Germinal center (tissue), 1 donor: ENCODE data around the gene SULF2.
"Not testable (repeated sequence)": the region's sequence is repeated elsewhere in the genome, so short reads cannot be mapped to it uniquely, and the experiment has no call there.

Source experiments
- DNase-seq: peaks from one replicate; pipeline ENCODE4 v3.0.0; 2012; ENCODE audit warnings: mixed read lengths, low spot score

Gene SULF2

DNA sequence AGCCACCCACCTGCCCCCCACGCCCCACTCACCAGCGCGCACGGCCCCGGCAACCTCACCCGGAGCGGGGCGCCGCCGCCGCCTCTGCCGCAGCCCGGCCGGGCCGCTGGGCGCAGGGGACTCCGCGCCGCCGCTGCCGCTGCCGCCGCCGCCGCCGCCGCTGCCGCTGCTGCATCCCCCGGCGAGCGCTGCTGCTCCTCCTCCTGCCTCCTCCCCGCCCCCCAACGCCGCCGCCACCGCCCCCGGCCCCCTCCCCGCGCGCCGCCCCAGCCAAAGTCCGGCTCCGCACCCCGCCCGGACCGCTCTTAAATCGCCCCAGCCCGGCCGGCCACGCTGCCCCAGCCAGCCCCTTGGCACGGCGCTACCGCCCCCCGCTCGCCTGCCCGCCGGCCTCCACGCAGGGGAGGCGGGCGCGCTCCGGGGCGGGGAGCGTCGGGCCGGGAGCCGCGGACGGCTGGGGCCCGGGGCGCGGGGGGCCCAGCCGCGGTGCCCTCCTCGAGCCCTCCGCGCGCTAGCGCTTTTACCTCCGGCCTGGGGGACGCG is at the start of gene SULF2:
Gene SULF2, minus strand, starts transcription at position 171 of the 543 bp plus-strand sequence. CDS start 28,118 bp downstream, outside the sequence.
- no peak for DNase-seq

GRCh38 chr20:47831675-47832074 is 46.4 kb upstream of the SULF2 start:
- not testable (repeated sequence) for DNase-seq

- DNase-seq, result not testable (repeated sequence)
Measured at GRCh38 chr20:47826716-47827115, 41.4 kb upstream of the SULF2 start.

DNA sequence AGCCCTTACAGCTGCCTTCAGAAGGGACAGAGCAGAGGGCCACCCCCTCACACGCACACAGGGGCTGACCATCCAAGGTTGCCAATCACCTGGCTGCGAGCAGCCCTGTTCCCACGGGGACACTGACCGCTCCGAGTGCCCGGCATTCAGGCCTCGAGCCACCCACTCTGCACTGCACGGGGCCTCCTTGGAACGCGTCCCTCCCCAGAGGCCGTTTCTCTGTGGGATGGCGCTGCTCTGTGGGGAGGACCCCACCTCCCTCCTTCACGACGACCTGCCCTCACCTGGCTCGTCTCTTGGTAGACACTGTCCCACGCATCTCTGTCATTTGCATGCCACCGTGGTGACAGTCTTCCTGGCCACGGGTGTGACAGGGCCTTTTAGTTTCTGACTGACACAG is 40.7 kb upstream of the SULF2 start:
- DNase-seq, result not testable (repeated sequence)

- no peak for DNase-seq
Measured at GRCh38 chr20:47825011-47825762, 39.9 kb upstream of the SULF2 start.

GRCh38 chr20:47823941-47824340 is 38.7 kb upstream of the SULF2 start:
- DNase-seq, result not testable (repeated sequence)

GRCh38 chr20:47821481-47822100 is 36.3 kb upstream of the SULF2 start:
- DNase-seq, result no peak

DNA sequence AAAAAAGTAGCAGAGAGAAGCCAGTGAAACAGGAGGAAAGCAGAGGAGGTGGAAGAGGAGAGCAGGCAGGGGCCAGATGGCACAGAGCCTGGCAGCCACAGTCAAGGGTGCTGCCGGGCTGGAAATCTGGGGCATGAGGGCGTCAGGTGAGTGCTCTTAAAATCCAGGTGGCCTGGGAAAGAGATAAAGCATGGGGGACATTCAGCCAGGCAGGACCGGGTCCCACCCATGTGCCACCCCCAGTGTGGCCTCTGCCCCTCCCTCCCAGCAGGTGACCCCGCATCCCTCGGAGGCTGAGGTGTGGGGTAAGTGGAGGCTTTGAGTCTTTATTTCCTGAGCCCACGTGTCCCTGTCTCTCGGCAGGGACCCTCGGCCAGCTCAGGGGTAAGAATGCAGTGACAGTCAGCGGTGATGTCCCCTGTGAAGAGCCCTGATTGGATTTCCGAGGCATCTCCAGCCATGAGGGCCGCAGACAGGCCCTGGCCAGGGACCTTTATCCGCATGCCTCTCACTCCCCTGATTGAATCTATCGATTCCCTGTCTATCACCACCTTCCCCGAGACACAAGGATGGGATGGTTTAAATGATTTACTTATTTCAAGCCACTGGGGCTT is 33.8 kb upstream of the SULF2 start:
- DNase-seq, result no peak

DNA sequence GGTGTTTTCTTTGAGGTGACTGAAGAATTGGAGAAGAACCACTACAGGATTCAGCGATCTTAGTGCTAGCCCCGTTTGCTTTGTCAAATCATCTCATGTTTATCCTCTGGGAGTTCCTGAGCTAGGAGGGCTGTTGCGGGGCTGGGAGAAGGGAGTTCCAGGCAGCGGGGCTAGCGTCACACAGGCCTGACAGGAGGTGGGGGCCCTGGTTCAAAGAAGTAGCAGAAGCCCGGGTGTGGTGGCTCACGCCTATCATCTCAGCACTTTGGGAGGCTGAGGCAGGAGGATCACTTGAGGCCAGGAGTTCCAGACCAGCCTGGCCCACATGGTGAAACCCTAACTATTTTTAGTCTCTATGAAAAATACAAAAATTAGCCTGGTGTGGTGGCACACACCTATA is 33.2 kb upstream of the SULF2 start:
- DNase-seq, result no peak

GRCh38 chr20:47818016-47818415 is 32.7 kb upstream of the SULF2 start:
- DNase-seq, result no peak

DNA sequence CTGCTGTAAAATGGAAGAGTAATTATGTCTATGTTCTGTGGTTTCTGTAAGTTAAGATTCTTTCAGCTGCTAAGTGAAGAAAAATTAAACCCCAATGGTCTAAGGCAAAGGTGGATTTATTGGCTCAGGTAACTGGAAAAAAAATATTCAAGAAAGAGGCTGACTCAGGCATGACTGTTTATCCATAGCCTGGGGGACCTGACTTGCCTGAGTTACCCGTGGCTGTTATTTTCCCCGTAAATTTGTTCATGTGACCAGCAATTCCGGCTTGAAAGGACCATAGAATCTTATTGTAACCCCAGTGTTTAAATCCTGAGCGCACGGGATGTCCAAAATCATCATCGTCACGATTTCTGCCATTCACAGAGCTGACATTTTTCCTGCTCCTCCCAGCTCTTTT is 32.3 kb upstream of the SULF2 start:
- DNase-seq, result no peak

DNA sequence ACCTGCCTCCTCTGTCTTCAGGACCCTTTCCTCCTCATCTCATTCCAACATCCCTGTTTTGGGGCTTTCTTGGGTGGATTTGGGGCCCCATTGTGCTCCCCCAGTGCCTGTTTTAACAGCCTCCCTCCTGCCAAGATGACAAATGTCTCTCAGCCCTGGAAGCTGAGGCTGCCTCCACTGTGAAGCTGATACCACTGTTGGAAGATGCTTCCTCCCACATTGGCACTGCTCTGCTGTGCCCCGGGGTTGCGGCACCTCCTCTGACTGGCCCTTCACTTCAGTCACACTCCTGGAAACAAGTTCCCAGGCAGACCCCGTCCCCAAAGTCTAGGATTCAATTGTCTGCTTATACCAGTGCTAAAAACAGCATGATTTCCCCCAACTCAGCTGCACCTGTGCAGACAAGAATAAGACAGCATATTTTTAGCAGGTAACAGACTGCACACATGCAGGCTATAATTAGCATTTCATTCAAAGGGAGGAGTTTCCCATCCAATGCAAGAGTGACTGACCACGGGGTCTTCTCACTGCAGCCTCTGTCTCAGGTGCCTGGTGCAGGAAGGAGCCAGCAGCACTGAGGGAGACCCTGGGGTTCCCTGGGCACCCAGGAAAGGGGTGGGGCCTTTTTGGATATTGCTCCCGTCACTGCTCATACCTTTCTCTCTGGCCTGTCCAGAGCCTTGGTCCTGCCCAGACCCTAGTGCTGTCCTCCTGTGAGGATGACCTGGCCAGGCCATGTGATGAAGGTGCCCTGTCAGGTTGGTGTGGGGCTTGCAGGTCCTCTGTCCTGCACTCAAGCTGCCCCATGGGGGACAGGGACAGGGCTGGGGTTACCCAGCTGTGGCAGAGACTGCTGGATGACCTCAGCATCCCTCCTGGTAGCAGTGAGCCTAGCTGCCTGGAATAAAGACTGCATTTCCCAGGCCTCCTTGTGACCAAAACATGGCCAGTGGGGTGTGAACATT is 31.5 kb upstream of the SULF2 start:
- no peak for DNase-seq

- DNase-seq, result no peak
Measured at GRCh38 chr20:47815866-47816265, 30.6 kb upstream of the SULF2 start.

GRCh38 chr20:47815416-47815806 is 30.1 kb upstream of the SULF2 start:
- no peak for DNase-seq

GRCh38 chr20:47814632-47815415 is 29.5 kb upstream of the SULF2 start:
- DNase-seq, result no peak

- no peak for DNase-seq
Measured at GRCh38 chr20:47810721-47811347, 25.6 kb upstream of the SULF2 start.

DNA sequence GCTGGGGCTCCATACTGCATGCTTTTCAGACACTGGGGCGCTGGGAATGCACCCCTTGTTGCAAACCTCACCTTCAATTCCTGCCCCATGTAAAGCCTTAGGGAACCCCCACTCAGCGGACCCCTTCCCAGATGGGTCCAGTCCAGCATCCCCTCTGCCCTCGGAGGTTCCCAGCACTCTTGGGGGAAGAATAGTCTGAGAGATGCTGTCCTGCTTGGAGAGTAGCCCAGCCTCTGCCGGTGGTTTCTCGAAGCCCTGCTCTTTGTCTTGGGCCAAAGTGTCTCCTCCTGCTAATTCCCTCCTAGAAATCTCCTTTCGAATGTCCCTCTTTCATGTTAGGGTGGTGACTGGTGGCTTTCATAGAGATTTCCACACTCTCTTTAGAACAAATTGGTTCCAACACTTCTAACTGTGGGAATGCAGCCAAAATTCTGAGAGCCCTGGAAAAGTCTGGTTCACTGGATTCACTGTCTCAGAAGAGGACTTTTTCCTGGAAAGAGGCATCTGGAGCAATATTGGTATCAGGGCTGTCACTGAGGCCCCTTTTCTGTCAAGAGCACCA is 24.9 kb upstream of the SULF2 start:
- DNase-seq, result no peak

DNA sequence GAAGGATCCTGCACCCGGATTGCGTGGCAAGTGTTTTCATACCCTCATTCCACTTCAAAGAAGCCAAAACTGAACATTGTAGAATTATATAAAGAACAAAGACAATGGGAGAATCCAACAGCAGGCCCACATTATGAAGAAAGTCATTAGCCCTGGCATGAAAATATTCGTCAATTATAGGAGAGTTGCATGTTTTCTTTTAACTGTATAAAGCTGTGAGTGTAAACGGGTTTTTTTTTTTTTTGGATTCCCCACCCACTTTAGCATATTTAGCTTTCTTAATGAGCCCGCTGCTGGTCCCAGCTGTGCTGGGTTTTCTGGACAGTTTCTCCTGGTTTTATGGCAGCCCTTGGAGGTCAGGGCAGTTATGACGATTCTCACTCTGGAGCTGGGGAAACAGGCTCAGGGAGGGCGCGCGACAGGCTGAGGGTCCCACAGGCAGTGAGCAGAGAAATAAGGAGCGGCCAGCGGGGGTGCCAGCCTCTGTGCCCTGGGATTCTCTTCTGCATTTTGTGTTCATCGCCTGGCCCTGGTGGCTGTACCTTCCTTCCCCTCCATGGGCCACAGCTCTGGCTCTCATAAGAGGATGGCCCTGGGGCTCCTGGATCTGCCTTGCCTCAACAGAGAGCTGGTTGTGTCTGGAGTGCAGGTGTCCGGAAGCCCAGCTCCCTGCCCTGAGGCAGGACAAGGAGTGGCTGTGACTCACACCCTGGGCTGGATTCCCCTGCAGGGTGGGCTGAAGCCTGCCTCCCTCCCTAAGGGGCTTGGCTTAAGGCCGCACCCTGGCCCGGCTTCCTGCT is 24.1 kb upstream of the SULF2 start:
- no peak for DNase-seq

GRCh38 chr20:47805951-47806350 is 20.7 kb upstream of the SULF2 start:
- no peak for DNase-seq
